CD14-positive monocyte (primary cell): ENCODE measurements around the gene SLC8A2. TPM values are rescaled to one million over a fixed set of nuclear protein-coding genes. Genes with fewer than 3 reads are reported as not detected.

ENCODE experiments used
- DNase-seq, 3 donors: peaks; one replicate each; pipeline ENCODE4 v3.0.0-alpha.2; 2011 to 2022
- H2AFZ ChIP-seq: 2 replicates; pipeline ENCODE4 v1.6.0; 2012; ENCODE audit warnings: mild to moderate bottlenecking, low read depth, low read length, inconsistent platforms; ENCODE audit not compliant: insufficient read depth, poor library complexity, severe bottlenecking
- H3K27ac ChIP-seq, 2 donors: 1 replicate in 1 of 2; 2 replicates in 1 of 2; pipeline ENCODE4 v1.5.1; 2012 to 2013; ENCODE audit warnings: low read length in 2 of 2, control low read depth in 1 of 2, inconsistent platforms in 1 of 2, low read depth in 1 of 2, mild to moderate bottlenecking in 1 of 2
- H3K27me3 ChIP-seq, 2 donors: one replicate each; pipeline versions ENCODE4 v1.6.0 to v1.6.1; 2011 to 2013; ENCODE audit warnings: low read length in 2 of 2; ENCODE audit not compliant: control insufficient read depth in 2 of 2, insufficient read depth in 2 of 2
- H3K36me3 ChIP-seq, 2 donors: replicated peaks in 1 of 2; 1 replicate in 1 of 2; 2 replicates in 1 of 2; pipeline versions ENCODE4 v1.5.1 to v1.6.1; 2012 to 2013; ENCODE audit warnings: low read length in 2 of 2, control low read depth in 1 of 2, inconsistent platforms in 1 of 2, mild to moderate bottlenecking in 1 of 2; ENCODE audit not compliant: insufficient read depth in 2 of 2, control insufficient read depth in 1 of 2
- H3K4me1 ChIP-seq, 2 donors: 1 replicate in 1 of 2; 2 replicates in 1 of 2; pipeline versions ENCODE4 v1.5.1 to v1.6.1; 2012 to 2013; ENCODE audit warnings: low read length in 2 of 2, control low read depth in 1 of 2, inconsistent platforms in 1 of 2, mild to moderate bottlenecking in 1 of 2, moderate library complexity in 1 of 2; ENCODE audit not compliant: insufficient read depth in 2 of 2, control insufficient read depth in 1 of 2
- H3K4me2 ChIP-seq: replicated peaks from 2 replicates; pipeline ENCODE3; 2012; ENCODE audit warnings: low read length, moderate library complexity, mild to moderate bottlenecking; ENCODE audit not compliant: poor library complexity, severe bottlenecking; ENCODE audit errors: extremely low read depth
- H3K4me3 ChIP-seq, 3 experiments: fragments of 200-600 bp in 1 of 3; sonication (generic) in 1 of 3; replicated peaks in 1 of 3; 1 replicate in 2 of 3; 2 replicates in 1 of 3; pipeline ENCODE4 v1.5.1; 2011 to 2013; ENCODE audit warnings: low read length in 3 of 3, mild to moderate bottlenecking in 3 of 3, control low read depth in 2 of 3, low read depth in 2 of 3, inconsistent platforms in 1 of 3, moderate library complexity in 1 of 3
- H3K79me2 ChIP-seq: 2 replicates; pipeline ENCODE4 v1.6.0; 2012; ENCODE audit warnings: mild to moderate bottlenecking, control low read depth, inconsistent platforms, low read length, moderate library complexity; ENCODE audit not compliant: insufficient read depth
- H3K9ac ChIP-seq: 2 replicates; pipeline ENCODE4 v1.6.0; 2017; ENCODE audit warnings: low read length, mild to moderate bottlenecking; ENCODE audit not compliant: insufficient read depth, poor library complexity, severe bottlenecking
- H3K9me3 ChIP-seq, 2 donors: replicated peaks in 1 of 2; 1 replicate in 1 of 2; 2 replicates in 1 of 2; pipeline versions ENCODE4 v1.5.1 to v1.6.1; 2012 to 2013; ENCODE audit warnings: low read length in 2 of 2, control low read depth in 1 of 2; ENCODE audit not compliant: control insufficient read depth in 1 of 2, insufficient read depth in 1 of 2
- H4K20me1 ChIP-seq: 2 replicates; pipeline ENCODE4 v1.6.0; 2012; ENCODE audit warnings: mild to moderate bottlenecking, low read length, control low read depth, moderate library complexity; ENCODE audit not compliant: insufficient read depth
- H3K27ac Mint-ChIP-seq, 7 donors: one replicate each; pipeline ENCODE4 v1.8.0; 2020; ENCODE audit warnings: mild to moderate bottlenecking in 7 of 7, mixed read lengths in 7 of 7, moderate library complexity in 6 of 7, inconsistent platforms in 2 of 7
- H3K27me3 Mint-ChIP-seq, 3 donors: one replicate each; pipeline ENCODE4 v1.8.0; 2021 to 2022; ENCODE audit warnings: low read depth in 3 of 3, mild to moderate bottlenecking in 3 of 3, mixed read lengths in 3 of 3, moderate library complexity in 3 of 3, inconsistent platforms in 1 of 3
- H3K36me3 Mint-ChIP-seq, 2 donors: one replicate each; pipeline ENCODE4 v1.8.0; 2020; ENCODE audit warnings: mixed read lengths in 2 of 2, inconsistent platforms in 1 of 2, mild to moderate bottlenecking in 1 of 2
- H3K4me1 Mint-ChIP-seq: one replicate; pipeline ENCODE4 v1.8.0; 2020; ENCODE audit warnings: mild to moderate bottlenecking, mixed read lengths
- H3K4me3 Mint-ChIP-seq, 2 donors: one replicate each; pipeline ENCODE4 v1.8.0; 2020; ENCODE audit warnings: mild to moderate bottlenecking in 2 of 2, mixed read lengths in 2 of 2, moderate library complexity in 1 of 2
- H3K9me3 Mint-ChIP-seq, 7 donors: one replicate each; pipeline ENCODE4 v1.8.0; 2020 to 2022; ENCODE audit warnings: mixed read lengths in 7 of 7, mild to moderate bottlenecking in 6 of 7, moderate library complexity in 6 of 7, inconsistent platforms in 2 of 7
- WGBS: methylation state at CpG from one replicate; pipeline ENCODE4 v1.1.5; 2013; ENCODE audit warnings: missing lambda C conversion rate; ENCODE audit not compliant: insufficient coverage; 5-methylcytosine and 5-hydroxymethylcytosine counted together
- intact Hi-C, 2 donors: fragments of 100-400 bp; cut with micrococcal nuclease; formaldehyde crosslinking; loops; one replicate each; pipeline versions ENCODE4 v1.15.0 to v1.15.1; 2023
- polyA plus RNA-seq, 3 donors: library from polyadenylated mRNA; depleted of rRNA in 1 of 3; unstranded in 2 of 3; stranded (reverse) in 1 of 3; fragments of 300-500 nt in 2 of 3; fragments of >200 nt in 1 of 3; fragmentation: Illumina TruSeq in 2 of 3; gene quantifications; 1 replicate in 2 of 3; 2 replicates in 1 of 3; pipeline ENCODE4 v1.2.3, GENCODE V29; 2012 to 2021
- TF ChIP-seq, protein P1 (sequence below): fragments of 200-600 bp; IDR thresholded peaks from one replicate; pipeline ENCODE4 v1.8.0; 2022; ENCODE audit warnings: antibody characterized with exemption, mild to moderate bottlenecking

The SLC8A2 gene
- polyA plus RNA-seq, 3 donors: not detected

DNA sequence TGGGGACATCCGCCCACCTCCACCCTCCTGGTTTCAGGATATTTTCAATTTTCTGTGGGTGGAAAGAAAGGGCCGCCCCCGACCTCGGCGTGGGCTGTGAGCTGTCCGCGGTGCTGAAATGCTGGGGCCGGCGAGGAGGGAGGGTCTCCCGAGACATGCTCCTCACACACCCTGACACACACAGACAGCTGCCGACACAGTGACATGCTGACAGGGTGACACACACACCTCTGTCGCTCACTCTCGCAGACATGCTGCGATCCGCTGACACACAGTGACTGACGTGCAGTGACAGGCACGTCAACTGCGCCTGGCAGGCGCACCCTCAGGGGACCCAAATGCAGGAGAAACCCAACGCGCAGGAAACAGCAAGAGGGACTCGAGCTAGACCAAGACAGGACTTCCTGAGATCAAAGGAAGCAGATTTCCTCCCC lies 27.3 kb downstream of the SLC8A2 start:
- no peaks in the 10 kb centered on the region for H3K36me3 ChIP-seq
- DNase-seq: no peak
- no peaks in the 10 kb centered on the region for H4K20me1 ChIP-seq
- Mint-ChIP-seq H3K4me3 (peak overlapping the region in 1 of 2 donors; percentile 87), H3K27me3 (peaks cover 70 to 82% (median 71%) of the 10 kb centered on the region in 3 donors), H3K27ac (no peak overlapping the region), H3K36me3 (peaks cover 6 to 12% of the 10 kb centered on the region in 2 donors), H3K9me3 (peaks cover 13 to 27% (median 22%) of the 10 kb centered on the region in 7 donors), H3K4me1 (peaks cover 19% of the 10 kb centered on the region)
- peaks cover 37 to 69% of the 10 kb centered on the region in 2 donors for H3K27me3 ChIP-seq
- H3K4me2 ChIP-seq: no peak overlapping the region
- H3K4me1 ChIP-seq: peaks cover 15 to 25% of the 10 kb centered on the region in 2 donors
- H3K9ac ChIP-seq: no peak overlapping the region
- intact Hi-C loops: no loop called here
- no peak overlapping the region for H3K4me3 ChIP-seq
- TF ChIP-seq, protein P1, sequence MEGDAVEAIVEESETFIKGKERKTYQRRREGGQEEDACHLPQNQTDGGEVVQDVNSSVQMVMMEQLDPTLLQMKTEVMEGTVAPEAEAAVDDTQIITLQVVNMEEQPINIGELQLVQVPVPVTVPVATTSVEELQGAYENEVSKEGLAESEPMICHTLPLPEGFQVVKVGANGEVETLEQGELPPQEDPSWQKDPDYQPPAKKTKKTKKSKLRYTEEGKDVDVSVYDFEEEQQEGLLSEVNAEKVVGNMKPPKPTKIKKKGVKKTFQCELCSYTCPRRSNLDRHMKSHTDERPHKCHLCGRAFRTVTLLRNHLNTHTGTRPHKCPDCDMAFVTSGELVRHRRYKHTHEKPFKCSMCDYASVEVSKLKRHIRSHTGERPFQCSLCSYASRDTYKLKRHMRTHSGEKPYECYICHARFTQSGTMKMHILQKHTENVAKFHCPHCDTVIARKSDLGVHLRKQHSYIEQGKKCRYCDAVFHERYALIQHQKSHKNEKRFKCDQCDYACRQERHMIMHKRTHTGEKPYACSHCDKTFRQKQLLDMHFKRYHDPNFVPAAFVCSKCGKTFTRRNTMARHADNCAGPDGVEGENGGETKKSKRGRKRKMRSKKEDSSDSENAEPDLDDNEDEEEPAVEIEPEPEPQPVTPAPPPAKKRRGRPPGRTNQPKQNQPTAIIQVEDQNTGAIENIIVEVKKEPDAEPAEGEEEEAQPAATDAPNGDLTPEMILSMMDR: no peak
- 21% methylated on average over 17 of the region's 22 CpGs for WGBS
- H3K9me3 ChIP-seq: peaks cover 10 to 24% of the 10 kb centered on the region in 2 donors
- H3K27ac ChIP-seq: no peak overlapping the region
- no peaks in the 10 kb centered on the region for H3K79me2 ChIP-seq
- no peak overlapping the region for H2AFZ ChIP-seq

DNA sequence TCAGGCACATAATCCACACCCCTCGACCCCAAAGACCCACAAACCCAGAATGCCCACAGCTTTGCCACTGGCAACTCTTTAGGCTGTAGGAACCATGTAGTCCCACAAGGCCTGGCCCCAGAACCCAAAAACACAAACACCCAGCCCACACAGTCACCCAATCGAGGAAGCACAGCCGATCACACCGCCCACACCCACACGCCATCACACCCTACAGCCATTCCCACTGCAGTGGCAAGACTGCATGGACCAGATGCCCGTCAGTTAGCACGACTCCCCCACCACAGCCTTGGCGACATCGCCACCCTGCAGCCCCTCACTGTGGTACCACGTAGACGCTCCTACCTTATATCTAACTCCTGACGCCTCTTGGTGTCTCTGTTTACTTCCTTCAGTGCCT lies 28.4 kb downstream of the SLC8A2 start:
- Histone ChIP-seq H3K9me3 (peaks cover 10 to 24% of the 10 kb centered on the region in 2 donors), H3K4me2 (no peak overlapping the region), H3K27me3 (peaks cover 31 to 59% of the 10 kb centered on the region in 2 donors), H3K27ac (no peak overlapping the region), H3K9ac (no peak overlapping the region), H4K20me1 (no peaks in the 10 kb centered on the region), H3K36me3 (no peaks in the 10 kb centered on the region), H3K79me2 (no peaks in the 10 kb centered on the region), H2AFZ (no peak overlapping the region), H3K4me3 (no peak overlapping the region), H3K4me1 (peaks cover 15 to 25% of the 10 kb centered on the region in 2 donors)
- H3K4me3 Mint-ChIP-seq: peak overlapping the region in 1 of 2 donors; percentile 43
- peaks cover 12 to 27% (median 20%) of the 10 kb centered on the region in 7 donors for H3K9me3 Mint-ChIP-seq
- no peak for DNase-seq
- H3K4me1 Mint-ChIP-seq: peaks cover 19% of the 10 kb centered on the region
- TF ChIP-seq, protein P1: no peak
- peaks cover 62 to 76% (median 62%) of the 10 kb centered on the region in 3 donors for H3K27me3 Mint-ChIP-seq
- intact Hi-C loops: no loop called here
- H3K27ac Mint-ChIP-seq: peak overlapping the region in 1 of 7 donors; percentile 47
- WGBS: 64% methylated on average over 12 of the region's 12 CpGs
- peaks cover 6 to 12% of the 10 kb centered on the region in 2 donors for H3K36me3 Mint-ChIP-seq
